BJ (cell line): ENCODE measurements around the gene POLE. TPM values are rescaled to one million over a fixed set of nuclear protein-coding genes. Genes with fewer than 3 reads are reported as not detected.

Experiments used
- CTCF ChIA-PET: fragments of 350-600 bp; formaldehyde crosslinking; extraction: SDS; loops from one replicate; lab custom pipeline; 2021; ENCODE audit warnings: antibody characterized with exemption, inconsistent platforms; lab: Yijun Ruan, JAX
- POLR2A ChIA-PET: fragments of 300-600 bp; sonication (Branson Sonifier 250); formaldehyde crosslinking; extraction: SDS; loops from one replicate; lab custom pipeline; 2021; ENCODE audit warnings: antibody characterized with exemption; lab: Charles Lee
- DNase-seq: peaks from one replicate; pipeline ENCODE4 v3.0.0-alpha.2; 2011; ENCODE audit warnings: low read depth
- H3K27me3 ChIP-seq: 2 replicates; pipeline ENCODE4 v1.6.0; 2011; ENCODE audit warnings: low read length; ENCODE audit not compliant: control insufficient read depth, insufficient read depth
- H3K36me3 ChIP-seq: 2 replicates; pipeline ENCODE4 v1.5.1; 2011; ENCODE audit warnings: low read length; ENCODE audit not compliant: control insufficient read depth, insufficient read depth
- H3K4me3 ChIP-seq: 2 replicates; pipeline ENCODE4 v1.5.1; 2011; ENCODE audit warnings: low read depth, mild to moderate bottlenecking, control low read depth, low read length
- CTCF ChIP-seq: IDR thresholded peaks from 2 replicates; pipeline ENCODE4 v1.5.1; 2011; ENCODE audit warnings: low read depth, mild to moderate bottlenecking, control low read depth, inconsistent platforms, low read length, moderate library complexity; ENCODE audit not compliant: insufficient read depth
- polyA plus RNA-seq: library from polyadenylated mRNA; depleted of rRNA; stranded (reverse); fragments of >200 nt; gene quantifications from 2 replicates; pipeline ENCODE4 v1.2.3, GENCODE V29; 2011

POLE gene
- polyA plus RNA-seq, 1 experiment: 17.7 TPM

- Histone ChIP-seq H3K36me3 (peaks cover 11% of the 10 kb centered on the region), H3K27me3 (no peaks in the 10 kb centered on the region), H3K4me3 (no peak overlapping the region)
- no peak for DNase-seq
- CTCF ChIA-PET: interaction anchor here (0.8 to 4.4 kb wide), 3 partner anchors 8 to 19 kb away, joined by 3 to 15 read pairs (median 5); no protein-coding TSS in a partner anchor
- no peak for TF ChIP-seq CTCF
- POLR2A ChIA-PET: no interaction called here
These were observed 56.5 kb downstream of the POLE start for GRCh38 chr12:132630672-132631071.

- CTCF ChIA-PET: interaction anchor here (1.0 to 4.4 kb wide), 3 partner anchors 9 to 26 kb away, joined by 3 to 17 read pairs (median 15); no protein-coding TSS in a partner anchor
These were observed 57.8 kb downstream of the POLE start for GRCh38 chr12:132629330-132629729.

GRCh38 chr12:132625731-132626430 lies 61.3 kb downstream of the POLE start:
- DNase-seq: no peak
- ChIA-PET CTCF (interaction anchor here (1.1 to 1.7 kb wide), 4 partner anchors 9 to 211 kb away, joined by 3 to 7 read pairs (median 3); no protein-coding TSS in a partner anchor), POLR2A (no interaction called here)
- Histone ChIP-seq H3K36me3 (peaks cover 4% of the 10 kb centered on the region), H3K4me3 (no peak overlapping the region), H3K27me3 (no peaks in the 10 kb centered on the region)
- TF ChIP-seq CTCF: no peak

More at GRCh38 chr12:132629330-132629729, 57.8 kb downstream of the POLE start:
- no peak for DNase-seq
- POLR2A ChIA-PET: no interaction called here
- H3K27me3 ChIP-seq: no peaks in the 10 kb centered on the region
- no peak overlapping the region for H3K4me3 ChIP-seq
- no peak for TF ChIP-seq CTCF
- peaks cover 8% of the 10 kb centered on the region for H3K36me3 ChIP-seq

GRCh38 chr12:132624910-132625630 lies 62.1 kb downstream of the POLE start:
- H3K36me3 ChIP-seq: peaks cover 4% of the 10 kb centered on the region
- CTCF ChIA-PET: interaction anchor here (1.1 to 1.7 kb wide), 3 partner anchors 9 to 210 kb away, joined by 3 to 7 read pairs (median 3); no protein-coding TSS in a partner anchor
- POLR2A ChIA-PET: no interaction called here
- DNase-seq: no peak
- H3K27me3 ChIP-seq: peaks cover 2% of the 10 kb centered on the region
- TF ChIP-seq CTCF: no peak
- no peak overlapping the region for H3K4me3 ChIP-seq
